Measurements from ENCODE around the gene MYO3B. TPM values are rescaled to one million over a fixed set of nuclear protein-coding genes. Genes with fewer than 3 reads are reported as not detected.

MYO3B gene
- total RNA-seq, 4 donors from 2014 or later: 6.0 to 7.4 (median 7.2) TPM

GRCh38 chr2:170264522-170264860, 86.5 kb downstream of the MYO3B start:
- H3K27ac ChIP-seq: no peak overlapping the region
- no peaks in the 10 kb centered on the region for H3K9me3 ChIP-seq
- WGBS, 2 donors: 78 to 82% methylated on average over 2 of the region's 2 CpGs
- H3K27me3 ChIP-seq: no peaks in the 10 kb centered on the region
- no peak for TF ChIP-seq CTCF (IDR thresholded peaks at IDR 0.05)
- no peak for TF ChIP-seq POLR2A (IDR thresholded peaks at IDR 0.05)
- DNase-seq: no peak
- H3K4me3 ChIP-seq (replicated peaks in 1 of 3): no peak overlapping the region
- no peaks in the 10 kb centered on the region for H3K36me3 ChIP-seq
- no peaks in the 10 kb centered on the region for H3K4me1 ChIP-seq
- intact Hi-C loops (cut with DNase I): no loop called here

GRCh38 chr2:170264865-170265264, 86.9 kb downstream of the MYO3B start:
- H3K4me3 ChIP-seq (replicated peaks in 1 of 3): no peak overlapping the region
- H3K27me3 ChIP-seq: no peaks in the 10 kb centered on the region
- no peaks in the 10 kb centered on the region for H3K4me1 ChIP-seq
- intact Hi-C loops (cut with DNase I): no loop called here
- H3K9me3 ChIP-seq: no peaks in the 10 kb centered on the region
- H3K36me3 ChIP-seq: no peaks in the 10 kb centered on the region
- no peak for DNase-seq
- no peak for TF ChIP-seq POLR2A (IDR thresholded peaks at IDR 0.05)
- no peak for TF ChIP-seq CTCF (IDR thresholded peaks at IDR 0.05)
- H3K27ac ChIP-seq: no peak overlapping the region

- TF ChIP-seq CTCF (IDR thresholded peaks at IDR 0.05) (no peak), POLR2A (IDR thresholded peaks at IDR 0.05) (no peak)
- no peak for DNase-seq
- Histone ChIP-seq H3K27me3 (no peaks in the 10 kb centered on the region), H3K4me1 (no peaks in the 10 kb centered on the region), H3K36me3 (no peaks in the 10 kb centered on the region), H3K4me3 (replicated peaks in 1 of 3) (no peak overlapping the region), H3K9me3 (no peaks in the 10 kb centered on the region), H3K27ac (no peak overlapping the region)
- intact Hi-C loops (cut with DNase I): no loop called here
These were observed 87.4 kb downstream of the MYO3B start for GRCh38 chr2:170265321-170265720.

- no peak for DNase-seq
- Histone ChIP-seq H3K4me1 (no peaks in the 10 kb centered on the region), H3K27me3 (no peaks in the 10 kb centered on the region), H3K4me3 (replicated peaks in 1 of 3) (no peak overlapping the region), H3K9me3 (no peaks in the 10 kb centered on the region), H3K36me3 (no peaks in the 10 kb centered on the region), H3K27ac (no peak overlapping the region)
- WGBS, 2 donors: 52 to 66% methylated on average over 1 of the region's 1 CpG
- TF ChIP-seq CTCF (IDR thresholded peaks at IDR 0.05) (no peak), POLR2A (IDR thresholded peaks at IDR 0.05) (no peak)
- intact Hi-C loops (cut with DNase I): no loop called here
These were observed 88.4 kb downstream of the MYO3B start for GRCh38 chr2:170266358-170266757.

GRCh38 chr2:170267071-170267470, 89.1 kb downstream of the MYO3B start:
- intact Hi-C loops (cut with DNase I): no loop called here

More at GRCh38 chr2:170267071-170267470, 89.1 kb downstream of the MYO3B start:
- Histone ChIP-seq H3K4me1 (no peaks in the 10 kb centered on the region), H3K9me3 (no peaks in the 10 kb centered on the region), H3K27me3 (no peaks in the 10 kb centered on the region), H3K27ac (no peak overlapping the region), H3K4me3 (replicated peaks in 1 of 3) (no peak overlapping the region), H3K36me3 (no peaks in the 10 kb centered on the region)
- no peak for TF ChIP-seq POLR2A (IDR thresholded peaks at IDR 0.05)
- TF ChIP-seq CTCF (IDR thresholded peaks at IDR 0.05): no peak
- DNase-seq: no peak
